ENCODE data around the gene RAB44. TPM values are rescaled to one million over a fixed set of nuclear protein-coding genes. Genes with fewer than 3 reads are reported as not detected.
"Not testable (repeated sequence)": the region's sequence is repeated elsewhere in the genome, so short reads cannot be mapped to it uniquely, and the experiment has no call there.

Gene RAB44
- total RNA-seq, 1 experiment from 2014 or later, result 0.09 TPM

GRCh38 chr6:36703982-36704381, 6.4 kb downstream of the RAB44 start:
- H3K9me3 Mint-ChIP-seq (ENCODE audit: unreplicated experiment), result no peaks in the 10 kb centered on the region
- H3K4me3 Mint-ChIP-seq (ENCODE audit: unreplicated experiment), result no peak overlapping the region
- TF ChIP-seq CTCF (IDR thresholded peaks at IDR 0.05; ENCODE audit: unreplicated experiment), result no peak
- H3K27ac Mint-ChIP-seq (ENCODE audit: low read depth, unreplicated experiment), result no peak overlapping the region
- intact Hi-C loops (cut with micrococcal nuclease), result no loop called here
- peaks cover 13% of the 10 kb centered on the region for H3K4me1 Mint-ChIP-seq (ENCODE audit: insufficient read depth, unreplicated experiment)
- no TSS peak for BruUV-seq (replicated peaks)
- ChIA-PET CTCF (interaction anchor here (0.8 to 1.1 kb wide), 3 partner anchors 20 to 81 kb away, joined by 3 read pairs; no protein-coding TSS in a partner anchor), POLR2A (interaction anchor here (1.2 kb wide), 1 partner anchor 11 kb away, joined by 3 read pairs; no protein-coding TSS in a partner anchor)
- no peaks in the 10 kb centered on the region for H3K36me3 Mint-ChIP-seq (ENCODE audit: insufficient read depth, unreplicated experiment)
- no peak for DNase-seq (ENCODE audit: unreplicated experiment)
- no peaks in the 10 kb centered on the region for H3K27me3 Mint-ChIP-seq (ENCODE audit: insufficient read depth, unreplicated experiment)

- H3K4me3 Mint-ChIP-seq (ENCODE audit: unreplicated experiment); H3K27ac Mint-ChIP-seq (ENCODE audit: low read depth, unreplicated experiment); POLR2A ChIA-PET; H3K36me3 Mint-ChIP-seq (ENCODE audit: insufficient read depth, unreplicated experiment); intact Hi-C loops (cut with micrococcal nuclease); H3K9me3 Mint-ChIP-seq (ENCODE audit: unreplicated experiment); H3K27me3 Mint-ChIP-seq (ENCODE audit: insufficient read depth, unreplicated experiment); BruUV-seq (replicated peaks); DNase-seq (ENCODE audit: unreplicated experiment): not testable (repeated sequence)
- CTCF ChIA-PET, result interaction anchor here (0.7 kb wide), 1 partner anchor 372 kb away, joined by 3 read pairs; no protein-coding TSS in a partner anchor
- H3K4me1 Mint-ChIP-seq (ENCODE audit: insufficient read depth, unreplicated experiment), result peaks cover 13% of the 10 kb centered on the region
Measured at GRCh38 chr6:36704961-36705577, 7.4 kb downstream of the RAB44 start.

- ChIA-PET POLR2A (interaction anchor here (1.1 kb wide), 1 partner anchor 24 kb away, joined by 6 read pairs; no protein-coding TSS in a partner anchor), CTCF (interaction anchor here (0.5 kb wide), 1 partner anchor 1267 kb away, joined by 3 read pairs; no protein-coding TSS in a partner anchor)
- BruUV-seq (replicated peaks), result no TSS peak
- H3K9me3 Mint-ChIP-seq (ENCODE audit: unreplicated experiment), result no peaks in the 10 kb centered on the region
- H3K4me3 Mint-ChIP-seq (ENCODE audit: unreplicated experiment), result no peak overlapping the region
- TF ChIP-seq CTCF (IDR thresholded peaks at IDR 0.05; ENCODE audit: unreplicated experiment), result no peak
- intact Hi-C loops (cut with micrococcal nuclease), result no loop called here
- no peaks in the 10 kb centered on the region for H3K36me3 Mint-ChIP-seq (ENCODE audit: insufficient read depth, unreplicated experiment)
- H3K27me3 Mint-ChIP-seq (ENCODE audit: insufficient read depth, unreplicated experiment), result no peaks in the 10 kb centered on the region
- H3K4me1 Mint-ChIP-seq (ENCODE audit: insufficient read depth, unreplicated experiment), result peaks cover 6% of the 10 kb centered on the region
- no peak overlapping the region for H3K27ac Mint-ChIP-seq (ENCODE audit: low read depth, unreplicated experiment)
- DNase-seq (ENCODE audit: unreplicated experiment), result no peak
Measured at GRCh38 chr6:36706339-36706738, 8.7 kb downstream of the RAB44 start.

- DNase-seq (ENCODE audit: unreplicated experiment), result no peak
- Mint-ChIP-seq H3K27me3 (ENCODE audit: insufficient read depth, unreplicated experiment) (no peaks in the 10 kb centered on the region), H3K27ac (ENCODE audit: low read depth, unreplicated experiment) (no peak overlapping the region), H3K4me3 (ENCODE audit: unreplicated experiment) (no peak overlapping the region), H3K9me3 (ENCODE audit: unreplicated experiment) (no peaks in the 10 kb centered on the region), H3K4me1 (ENCODE audit: insufficient read depth, unreplicated experiment) (peaks cover 5% of the 10 kb centered on the region), H3K36me3 (ENCODE audit: insufficient read depth, unreplicated experiment) (no peaks in the 10 kb centered on the region)
- ChIA-PET POLR2A (no interaction called here), CTCF (no interaction called here)
- TF ChIP-seq CTCF (IDR thresholded peaks at IDR 0.05; ENCODE audit: unreplicated experiment), result no peak
- no TSS peak for BruUV-seq (replicated peaks)
- intact Hi-C loops (cut with micrococcal nuclease), result no loop called here
Measured at GRCh38 chr6:36712816-36713215, 15.2 kb downstream of the RAB44 start.

Measured in MCF 10A (cell line).